Measurements from ENCODE around the gene COL4A4. TPM values are rescaled to one million over a fixed set of nuclear protein-coding genes. Genes with fewer than 3 reads are reported as not detected.

The COL4A4 gene
- total RNA-seq, 1 donor from 2014 or later: 7.4 TPM

GRCh38 chr2:227164763-227165291 is 822 bp upstream of the COL4A4 start:
- DNase-seq (ENCODE audit: low spot score): no peak
- intact Hi-C loops (cut with DNase I): no loop called here
- peak; percentile 17 for ATAC-seq

GRCh38 chr2:227163485-227163997 is 464 bp downstream of the COL4A4 start:
- intact Hi-C loops (cut with DNase I): no loop called here
- no peak for ATAC-seq
- DNase-seq (ENCODE audit: low spot score): no peak

- no peak for DNase-seq (ENCODE audit: low spot score)
- intact Hi-C loops (cut with DNase I): no loop called here
- ATAC-seq: no peak
Observed at GRCh38 chr2:227161947-227162346, 2.1 kb downstream of the COL4A4 start.

GRCh38 chr2:227160164-227160563 is 3.8 kb downstream of the COL4A4 start:
- no peak for DNase-seq (ENCODE audit: low spot score)
- intact Hi-C loops (cut with DNase I): no loop called here
- ATAC-seq: no peak

GRCh38 chr2:227154986-227155774 is 8.8 kb downstream of the COL4A4 start:
- intact Hi-C loops (cut with DNase I): no loop called here
- DNase-seq (ENCODE audit: low spot score): no peak
- no peak for ATAC-seq

GRCh38 chr2:227153758-227154486 is 10.1 kb downstream of the COL4A4 start:
- DNase-seq (ENCODE audit: low spot score) (no peak), ATAC-seq (peak; percentile 79)
- intact Hi-C loops (cut with DNase I): no loop called here

GRCh38 chr2:227153307-227153706 is 10.7 kb downstream of the COL4A4 start:
- intact Hi-C loops (cut with DNase I): no loop called here
- ATAC-seq (peak; percentile 39), DNase-seq (ENCODE audit: low spot score) (no peak)

- DNase-seq (ENCODE audit: low spot score) (no peak), ATAC-seq (peak; percentile 20)
- intact Hi-C loops (cut with DNase I): no loop called here
Observed at GRCh38 chr2:227152093-227152766, 11.8 kb downstream of the COL4A4 start.

- ATAC-seq (no peak), DNase-seq (ENCODE audit: low spot score) (no peak)
- intact Hi-C loops (cut with DNase I): no loop called here
Observed at GRCh38 chr2:227150222-227150936, 13.6 kb downstream of the COL4A4 start.

- no peak for DNase-seq (ENCODE audit: low spot score)
- no peak for ATAC-seq
- intact Hi-C loops (cut with DNase I): no loop called here
Observed at GRCh38 chr2:227148106-227148505, 15.9 kb downstream of the COL4A4 start.

GRCh38 chr2:227147023-227147422 is 17.0 kb downstream of the COL4A4 start:
- no peak for ATAC-seq
- no peak for DNase-seq (ENCODE audit: low spot score)
- intact Hi-C loops (cut with DNase I): no loop called here

GRCh38 chr2:227146456-227146855 is 17.5 kb downstream of the COL4A4 start:
- DNase-seq (ENCODE audit: low spot score): no peak
- intact Hi-C loops (cut with DNase I): no loop called here
- no peak for ATAC-seq

- intact Hi-C loops (cut with DNase I): no loop called here
- DNase-seq (ENCODE audit: low spot score): no peak
- ATAC-seq: no peak
Observed at GRCh38 chr2:227143895-227144294, 20.1 kb downstream of the COL4A4 start.

- ATAC-seq: no peak
Observed at GRCh38 chr2:227141301-227141700, 22.7 kb downstream of the COL4A4 start.

GRCh38 chr2:227134591-227134990 is 29.4 kb downstream of the COL4A4 start:
- intact Hi-C loops (cut with DNase I): no loop called here
- ATAC-seq (no peak), DNase-seq (ENCODE audit: low spot score) (no peak)

More at GRCh38 chr2:227141301-227141700, 22.7 kb downstream of the COL4A4 start:
- intact Hi-C loops (cut with DNase I): no loop called here
- DNase-seq (ENCODE audit: low spot score): no peak

- intact Hi-C loops (cut with DNase I): no loop called here
- ATAC-seq (no peak), DNase-seq (ENCODE audit: low spot score) (no peak)
Observed at GRCh38 chr2:227132986-227133385, 31.0 kb downstream of the COL4A4 start.

GRCh38 chr2:227130636-227131035 is 33.4 kb downstream of the COL4A4 start:
- DNase-seq (ENCODE audit: low spot score) (no peak), ATAC-seq (no peak)
- intact Hi-C loops (cut with DNase I): no loop called here

- intact Hi-C loops (cut with DNase I): loop anchor here (5.0 kb wide), 1 partner anchor 105 kb away; no protein-coding TSS in a partner anchor
- no peak for ATAC-seq
Observed at GRCh38 chr2:227127201-227127600, 36.8 kb downstream of the COL4A4 start.

GRCh38 chr2:227125506-227125905 is 38.5 kb downstream of the COL4A4 start:
- ATAC-seq (no peak), DNase-seq (ENCODE audit: low spot score) (no peak)
- intact Hi-C loops (cut with DNase I): loop anchor here (5.0 kb wide), 1 partner anchor 107 kb away; no protein-coding TSS in a partner anchor

More at GRCh38 chr2:227127201-227127600, 36.8 kb downstream of the COL4A4 start:
- no peak for DNase-seq (ENCODE audit: low spot score)

Measured in sciatic nerve (tissue), 2 donors.